DND-41 (cell line): ENCODE results near the gene GALK2.

Source experiments
- EZH2 ChIP-seq: IDR thresholded peaks from 3 replicates; pipeline ENCODE4 v1.6.1; 2012; ENCODE audit warnings: borderline replicate concordance, low read depth, mild to moderate bottlenecking, moderate library complexity, low read length, inconsistent platforms; ENCODE audit not compliant: severe bottlenecking
- TF ChIP-seq, protein P1 (sequence below): IDR thresholded peaks from 2 replicates; pipeline ENCODE4 v1.5.1; 2012; ENCODE audit warnings: borderline replicate concordance, low read length, moderate library complexity, mild to moderate bottlenecking; ENCODE audit not compliant: poor library complexity, severe bottlenecking; ENCODE audit errors: extremely low read depth

DNA sequence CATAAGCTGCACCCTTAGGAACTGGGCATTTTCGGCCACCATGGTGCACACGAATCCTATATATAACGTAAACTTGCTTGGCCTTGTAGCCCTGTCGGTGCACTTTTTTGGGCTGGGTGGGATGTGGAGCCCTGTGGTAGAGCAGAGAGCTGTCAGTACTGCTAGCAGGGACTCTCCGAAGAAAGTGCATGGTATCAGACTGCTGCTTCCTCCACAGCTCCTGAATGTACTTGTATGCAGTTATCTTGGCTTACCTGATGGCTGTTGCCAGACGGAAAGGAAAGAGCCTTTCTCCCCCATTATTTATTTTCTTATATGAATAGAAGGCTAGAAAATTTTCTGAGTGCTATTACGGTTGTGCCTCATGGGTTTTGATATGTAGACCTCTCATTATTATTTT is 8.4 kb downstream of the GALK2 start:
- no peak for TF ChIP-seq EZH2
- TF ChIP-seq, protein P1, sequence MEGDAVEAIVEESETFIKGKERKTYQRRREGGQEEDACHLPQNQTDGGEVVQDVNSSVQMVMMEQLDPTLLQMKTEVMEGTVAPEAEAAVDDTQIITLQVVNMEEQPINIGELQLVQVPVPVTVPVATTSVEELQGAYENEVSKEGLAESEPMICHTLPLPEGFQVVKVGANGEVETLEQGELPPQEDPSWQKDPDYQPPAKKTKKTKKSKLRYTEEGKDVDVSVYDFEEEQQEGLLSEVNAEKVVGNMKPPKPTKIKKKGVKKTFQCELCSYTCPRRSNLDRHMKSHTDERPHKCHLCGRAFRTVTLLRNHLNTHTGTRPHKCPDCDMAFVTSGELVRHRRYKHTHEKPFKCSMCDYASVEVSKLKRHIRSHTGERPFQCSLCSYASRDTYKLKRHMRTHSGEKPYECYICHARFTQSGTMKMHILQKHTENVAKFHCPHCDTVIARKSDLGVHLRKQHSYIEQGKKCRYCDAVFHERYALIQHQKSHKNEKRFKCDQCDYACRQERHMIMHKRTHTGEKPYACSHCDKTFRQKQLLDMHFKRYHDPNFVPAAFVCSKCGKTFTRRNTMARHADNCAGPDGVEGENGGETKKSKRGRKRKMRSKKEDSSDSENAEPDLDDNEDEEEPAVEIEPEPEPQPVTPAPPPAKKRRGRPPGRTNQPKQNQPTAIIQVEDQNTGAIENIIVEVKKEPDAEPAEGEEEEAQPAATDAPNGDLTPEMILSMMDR, result no peak
